NCI-H1105 treated with DMSO at 0.1 percent for 48 hours (cell line): ENCODE results near the gene DCAF17.

Source experiments
- DNase-seq: peaks from one replicate; lab custom pipeline; 2025; lab: John Stamatoyannopoulos, UW

Gene DCAF17, protein sequence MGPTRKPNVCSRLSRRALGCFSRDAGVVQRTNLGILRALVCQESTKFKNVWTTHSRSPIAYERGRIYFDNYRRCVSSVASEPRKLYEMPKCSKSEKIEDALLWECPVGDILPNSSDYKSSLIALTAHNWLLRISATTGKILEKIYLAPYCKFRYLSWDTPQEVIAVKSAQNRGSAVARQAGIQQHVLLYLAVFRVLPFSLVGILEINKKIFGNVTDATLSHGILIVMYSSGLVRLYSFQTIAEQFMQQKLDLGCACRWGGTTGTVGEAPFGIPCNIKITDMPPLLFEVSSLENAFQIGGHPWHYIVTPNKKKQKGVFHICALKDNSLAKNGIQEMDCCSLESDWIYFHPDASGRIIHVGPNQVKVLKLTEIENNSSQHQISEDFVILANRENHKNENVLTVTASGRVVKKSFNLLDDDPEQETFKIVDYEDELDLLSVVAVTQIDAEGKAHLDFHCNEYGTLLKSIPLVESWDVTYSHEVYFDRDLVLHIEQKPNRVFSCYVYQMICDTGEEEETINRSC

DNA sequence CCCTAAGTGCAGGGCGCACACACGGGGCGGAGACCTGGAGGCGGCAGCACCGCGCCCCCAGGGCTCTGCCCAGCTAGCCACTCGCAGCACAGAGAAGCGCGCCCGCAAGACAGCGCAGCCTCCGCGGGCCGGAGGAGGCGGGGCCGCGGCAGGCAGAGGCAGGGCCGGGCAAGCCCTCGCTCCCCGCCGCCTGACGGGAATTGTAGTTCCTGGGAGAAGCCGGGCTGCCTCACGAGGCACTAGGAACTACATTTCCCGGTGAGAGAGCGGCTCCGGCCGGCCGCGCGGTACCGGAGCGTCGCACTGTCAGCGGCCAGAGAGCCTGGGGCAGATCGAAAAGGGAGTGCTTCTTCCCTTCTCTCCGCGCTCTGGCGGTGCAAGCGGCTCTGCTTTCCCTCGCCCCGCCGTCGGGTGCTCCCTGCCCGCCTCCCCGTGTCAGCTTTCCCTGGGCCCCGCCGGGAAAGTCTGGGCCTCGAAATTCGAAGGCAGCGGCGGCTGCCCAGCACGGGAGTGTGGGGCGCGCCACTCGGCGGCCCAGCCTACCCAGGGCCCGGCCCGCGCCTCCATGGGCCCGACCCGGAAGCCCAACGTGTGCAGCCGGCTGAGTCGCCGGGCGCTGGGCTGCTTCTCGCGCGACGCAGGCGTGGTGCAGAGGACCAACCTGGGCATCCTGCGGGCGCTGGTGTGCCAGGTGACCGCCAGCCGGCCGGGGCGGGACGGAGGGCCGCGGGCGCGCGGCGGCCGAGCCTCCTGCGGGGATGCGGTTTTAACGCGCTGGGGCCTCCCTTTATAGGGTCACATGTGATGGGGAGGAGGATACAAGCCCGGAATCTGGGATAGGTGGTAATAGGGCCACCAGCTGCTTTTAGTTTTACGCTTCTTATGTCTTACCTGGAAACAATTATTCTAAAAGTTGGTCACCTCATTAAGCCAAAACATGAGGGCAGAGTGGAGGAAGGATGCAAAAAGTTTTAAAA, at the start of gene DCAF17:
TSS of gene DCAF17 (plus strand) at position 214 of the 977 bp plus-strand sequence. CDS start at position 566, 352 bp downstream.
- DNase-seq, result peak; percentile 94

- DNase-seq, result no peak
Measured at GRCh38 chr2:171386627-171387026, 47.4 kb upstream of the DCAF17 start.

- no peak for DNase-seq
Measured at GRCh38 chr2:171387052-171387451, 47.0 kb upstream of the DCAF17 start.

DNA sequence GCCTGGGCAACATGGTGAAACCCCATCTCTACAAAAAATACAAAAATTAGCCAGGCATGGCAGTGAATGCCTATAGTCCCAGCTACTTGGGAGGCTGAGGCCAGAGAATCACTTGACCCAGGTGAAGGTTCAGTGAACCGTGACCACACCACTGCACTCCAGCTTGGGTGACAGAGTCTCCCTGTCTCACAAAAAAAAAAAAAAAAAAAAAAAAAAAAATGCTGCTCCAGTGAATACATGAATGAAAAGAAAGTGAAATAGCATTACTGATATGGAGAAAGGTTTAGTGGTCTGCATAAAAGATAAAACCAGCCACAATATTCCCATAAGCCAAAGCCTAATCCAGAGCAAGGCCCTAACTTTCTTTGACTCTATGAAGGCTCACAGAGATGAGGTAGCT, 44.7 kb upstream of the DCAF17 start:
- no peak for DNase-seq

- no peak for DNase-seq
Measured at GRCh38 chr2:171389780-171390179, 44.2 kb upstream of the DCAF17 start.

DNA sequence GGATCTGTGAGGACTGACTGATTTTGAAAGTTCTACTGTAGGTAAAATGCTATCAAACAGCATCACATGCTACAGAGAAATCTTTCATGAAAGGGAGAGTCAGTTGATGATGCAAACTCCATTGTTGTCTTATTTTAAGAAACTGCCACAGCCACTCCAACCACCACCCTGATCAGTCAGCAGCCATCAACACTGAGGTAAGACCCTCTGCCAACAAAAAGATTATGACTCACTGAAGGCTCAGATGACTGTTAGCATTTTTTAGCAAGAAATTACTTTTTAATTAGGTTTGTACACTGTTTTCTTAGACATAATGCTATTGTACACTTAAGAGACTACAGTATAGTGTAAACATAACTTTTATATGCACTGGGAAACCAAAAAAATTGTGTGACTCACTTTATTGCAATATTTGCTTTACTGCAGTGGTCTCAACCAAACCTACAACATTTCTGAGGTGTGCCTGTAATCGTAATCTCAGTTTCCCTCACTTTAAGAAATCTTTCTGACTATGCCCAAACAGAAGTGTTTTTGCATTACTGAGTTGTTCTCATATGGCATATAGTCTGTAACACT, 43.0 kb upstream of the DCAF17 start:
- no peak for DNase-seq

- DNase-seq, result no peak
Measured at GRCh38 chr2:171391532-171391931, 42.5 kb upstream of the DCAF17 start.

GRCh38 chr2:171393487-171393886, 40.5 kb upstream of the DCAF17 start:
- no peak for DNase-seq

DNA sequence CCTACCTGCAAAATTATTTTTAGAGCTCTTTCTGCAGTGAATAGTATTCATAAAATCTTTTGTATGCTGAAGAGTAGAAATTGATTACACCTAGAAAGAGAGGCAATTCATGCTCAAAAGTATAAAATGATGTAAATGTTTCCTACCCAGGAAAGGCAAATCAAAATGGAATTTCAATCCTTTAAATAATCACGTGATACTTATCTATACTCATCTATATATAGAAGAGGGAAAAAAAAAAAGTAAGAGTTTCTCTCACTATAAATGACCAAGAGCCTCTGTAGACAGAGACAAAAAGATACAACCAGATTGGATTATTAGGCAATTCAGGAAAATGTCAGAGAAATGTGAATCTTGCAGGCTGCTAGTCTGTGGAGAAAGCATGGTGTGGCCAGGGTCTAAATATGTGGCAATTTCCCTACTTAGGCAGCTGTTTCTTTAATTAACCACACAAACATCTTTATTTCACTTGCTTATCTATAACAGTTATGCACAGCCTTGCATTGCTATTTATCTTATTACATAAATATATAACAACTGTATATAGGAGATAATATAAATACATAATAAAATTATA, 39.8 kb upstream of the DCAF17 start:
- no peak for DNase-seq

DNA sequence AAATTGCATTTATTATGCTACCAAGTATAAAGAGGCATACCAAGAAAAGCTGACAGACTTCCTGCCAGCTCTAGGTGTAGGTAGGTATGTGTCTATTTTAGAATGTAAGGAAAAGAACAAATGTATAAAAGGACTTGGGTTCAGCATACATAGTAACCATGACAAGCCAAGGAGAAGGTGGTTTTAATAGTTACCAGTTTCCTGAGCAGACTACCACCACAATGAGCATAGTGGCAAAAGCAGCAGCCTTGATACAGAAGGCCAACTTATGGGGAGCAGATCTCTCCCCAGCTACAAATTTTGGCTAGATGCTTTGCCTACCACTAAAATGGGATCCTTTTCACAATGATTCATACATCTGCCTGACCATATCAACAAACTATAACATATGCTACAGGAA, 34.7 kb upstream of the DCAF17 start:
- no peak for DNase-seq

DNA sequence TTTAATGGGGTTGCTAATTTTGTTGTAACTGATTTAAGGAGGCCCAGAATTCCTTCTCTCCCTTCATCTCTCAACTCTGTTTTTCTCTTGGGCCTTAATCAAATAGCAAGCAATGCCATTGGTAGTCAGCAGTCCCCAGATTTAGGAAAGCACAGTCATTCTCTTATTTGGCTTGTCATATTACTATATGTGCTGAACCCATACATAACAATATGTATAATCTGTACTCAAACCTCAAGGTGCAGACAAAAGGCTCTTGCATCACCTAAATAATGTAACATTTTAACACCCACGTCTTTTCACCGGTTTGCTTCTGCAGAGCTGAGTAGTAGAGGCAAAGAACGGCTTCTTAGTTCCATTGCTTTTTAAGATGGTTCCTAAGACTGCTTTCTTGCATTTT, 33.6 kb upstream of the DCAF17 start:
- no peak for DNase-seq

- no peak for DNase-seq
Measured at GRCh38 chr2:171401947-171402346, 32.1 kb upstream of the DCAF17 start.

DNA sequence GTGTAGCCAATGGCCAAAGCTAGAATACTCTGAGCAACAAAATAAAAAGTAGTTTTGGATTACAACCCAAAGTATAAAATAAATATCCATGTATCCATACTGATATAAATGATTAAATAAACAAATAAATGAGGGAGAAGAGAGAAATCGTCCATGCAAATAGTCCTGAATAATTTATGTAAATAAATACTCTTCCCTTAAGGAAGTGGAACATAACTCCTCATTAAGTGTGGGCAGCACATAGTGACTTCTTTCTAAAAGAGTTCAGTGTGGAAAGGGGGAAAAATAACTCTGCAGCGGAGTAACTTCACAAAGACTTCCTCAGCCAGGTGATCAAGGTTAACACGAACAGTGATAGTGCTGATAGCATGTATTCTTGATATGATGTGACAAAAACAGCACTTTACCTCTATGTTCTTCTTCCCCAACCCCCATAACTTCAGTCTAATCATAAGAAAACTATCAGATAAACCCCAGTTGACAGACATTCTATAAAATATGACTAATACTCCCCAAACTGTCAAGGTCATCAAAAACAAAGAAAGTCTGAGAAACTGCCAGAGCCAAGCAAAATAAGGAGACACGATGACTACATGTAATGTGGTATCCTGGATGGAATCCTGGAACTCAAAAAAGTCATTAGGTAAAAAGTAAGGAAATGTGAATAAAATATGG, 31.0 kb upstream of the DCAF17 start:
- no peak for DNase-seq

DNA sequence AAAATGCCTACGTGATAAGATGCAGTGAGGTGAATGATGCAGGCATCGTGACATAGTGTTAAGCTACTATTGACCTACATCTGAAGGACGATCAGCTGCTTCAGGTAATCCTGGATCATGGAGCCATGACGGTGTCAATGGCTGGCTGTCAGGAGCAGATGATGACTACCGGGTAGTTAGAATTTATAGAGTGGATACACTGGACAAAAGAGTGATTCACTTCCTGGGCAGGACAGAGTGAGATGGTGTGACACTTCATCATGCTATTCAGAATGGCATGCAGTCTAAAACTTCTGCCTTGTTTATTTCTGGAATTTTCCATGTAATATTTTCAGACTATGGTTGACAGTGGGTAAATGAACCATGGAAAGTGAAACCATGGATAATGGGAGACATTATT, 29.8 kb upstream of the DCAF17 start:
- DNase-seq, result no peak

- DNase-seq, result no peak
Measured at GRCh38 chr2:171404719-171405118, 29.3 kb upstream of the DCAF17 start.

DNA sequence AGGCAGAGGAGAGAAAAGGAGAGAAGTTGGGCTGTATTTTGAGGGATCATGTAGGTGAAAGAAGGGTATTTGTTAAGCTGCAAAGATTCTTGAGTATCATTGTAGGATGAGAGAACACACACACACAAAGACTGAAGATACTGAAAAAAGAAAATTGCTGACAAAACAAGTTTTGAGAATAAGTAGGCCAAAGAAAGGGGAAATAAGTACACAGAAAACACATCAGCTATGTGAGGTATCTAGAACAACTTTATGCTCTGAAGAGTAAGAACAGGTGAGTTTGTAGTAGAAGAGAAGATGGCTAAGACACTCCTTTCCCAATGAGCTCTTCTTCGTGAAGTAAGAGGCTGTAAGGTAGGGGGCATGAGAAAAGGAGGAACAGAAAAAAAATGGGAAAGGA, 28.5 kb upstream of the DCAF17 start:
- DNase-seq, result no peak

- DNase-seq, result no peak
Measured at GRCh38 chr2:171406044-171406443, 28.0 kb upstream of the DCAF17 start.

- no peak for DNase-seq
Measured at GRCh38 chr2:171407030-171407675, 26.9 kb upstream of the DCAF17 start.

GRCh38 chr2:171407676-171408044, 26.4 kb upstream of the DCAF17 start:
- DNase-seq, result no peak

DNA sequence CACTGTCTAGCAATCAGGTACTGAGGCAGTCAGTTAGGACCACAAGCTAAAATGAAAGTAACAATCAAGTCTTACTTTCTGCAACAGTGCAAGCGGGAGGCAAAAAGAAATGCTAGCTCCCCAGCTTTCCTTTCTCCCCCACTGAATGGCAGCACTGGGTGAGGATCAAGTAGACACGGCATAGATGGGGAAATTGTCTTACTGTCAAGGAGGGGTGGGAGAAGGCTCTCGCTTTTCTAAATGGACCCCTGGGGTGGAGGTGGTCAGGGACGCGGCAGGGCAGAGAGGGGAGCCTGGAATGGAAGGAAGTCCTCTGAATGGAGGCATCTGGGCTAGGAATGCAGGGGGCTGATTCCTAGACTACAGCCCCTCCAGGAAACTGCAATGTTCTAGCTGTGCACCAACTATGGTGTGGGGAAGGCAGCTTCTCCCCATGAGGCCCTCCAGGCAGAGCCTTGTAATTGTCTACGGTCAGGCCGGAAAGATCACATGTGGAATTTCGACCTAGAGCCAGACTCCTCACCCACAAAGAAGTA, 24.5 kb upstream of the DCAF17 start:
- no peak for DNase-seq

- DNase-seq, result peak; percentile 8
Measured at GRCh38 chr2:171410101-171410500, 23.9 kb upstream of the DCAF17 start.
